GM21737 (cell line): ENCODE measurements around the gene LRRC42.
"Not testable (repeated sequence)": the region's sequence is repeated elsewhere in the genome, so short reads cannot be mapped to it uniquely, and the experiment has no call there.

ENCODE experiments used
- ATAC-seq: cut with Tn5 transposase; IDR thresholded peaks from one replicate; pipeline ENCODE4 v1.9.1; 2021; ENCODE audit warnings: mild to moderate bottlenecking, moderate library complexity; ENCODE audit not compliant: unreplicated experiment

The LRRC42 gene

DNA sequence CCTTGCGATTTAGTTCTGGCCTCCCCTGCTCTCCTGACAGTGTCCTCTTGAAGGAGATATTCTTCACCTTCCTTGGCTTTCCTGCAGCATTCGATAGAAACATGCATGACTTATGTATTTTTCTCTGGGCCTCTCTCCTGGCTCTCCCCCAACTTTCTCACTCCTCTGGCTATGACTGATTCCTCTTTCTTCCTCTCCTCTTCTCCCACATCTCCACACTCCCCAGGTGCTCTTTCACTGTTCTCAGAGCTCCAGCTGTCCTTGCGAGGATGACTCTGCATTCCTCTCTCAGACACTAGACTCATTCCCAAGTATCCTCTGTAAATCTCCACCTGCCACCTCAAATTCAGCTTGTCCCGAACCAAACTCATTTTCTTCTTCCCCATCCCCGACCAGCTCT, 18.0 kb downstream of the LRRC42 start:
- ATAC-seq: no peak

DNA sequence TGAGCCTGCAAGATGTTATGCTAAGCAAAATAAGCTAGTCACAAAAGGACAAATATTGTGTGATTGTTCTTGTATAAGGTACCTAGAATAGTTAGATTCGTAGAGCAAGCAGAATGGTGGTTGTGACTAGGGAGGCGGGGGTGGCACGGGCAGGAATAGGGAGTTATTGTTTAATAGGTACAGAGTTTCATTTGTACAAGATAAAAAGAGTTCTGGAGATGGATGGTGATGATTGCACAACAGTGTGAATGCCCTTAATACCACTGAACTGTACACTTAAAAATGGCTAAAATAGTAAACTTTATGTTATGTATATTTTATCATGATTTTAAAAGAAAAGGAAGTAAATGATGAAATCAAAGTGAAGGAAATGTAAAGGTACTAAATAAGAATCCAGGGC, 20.6 kb downstream of the LRRC42 start:
- no peak for ATAC-seq

DNA sequence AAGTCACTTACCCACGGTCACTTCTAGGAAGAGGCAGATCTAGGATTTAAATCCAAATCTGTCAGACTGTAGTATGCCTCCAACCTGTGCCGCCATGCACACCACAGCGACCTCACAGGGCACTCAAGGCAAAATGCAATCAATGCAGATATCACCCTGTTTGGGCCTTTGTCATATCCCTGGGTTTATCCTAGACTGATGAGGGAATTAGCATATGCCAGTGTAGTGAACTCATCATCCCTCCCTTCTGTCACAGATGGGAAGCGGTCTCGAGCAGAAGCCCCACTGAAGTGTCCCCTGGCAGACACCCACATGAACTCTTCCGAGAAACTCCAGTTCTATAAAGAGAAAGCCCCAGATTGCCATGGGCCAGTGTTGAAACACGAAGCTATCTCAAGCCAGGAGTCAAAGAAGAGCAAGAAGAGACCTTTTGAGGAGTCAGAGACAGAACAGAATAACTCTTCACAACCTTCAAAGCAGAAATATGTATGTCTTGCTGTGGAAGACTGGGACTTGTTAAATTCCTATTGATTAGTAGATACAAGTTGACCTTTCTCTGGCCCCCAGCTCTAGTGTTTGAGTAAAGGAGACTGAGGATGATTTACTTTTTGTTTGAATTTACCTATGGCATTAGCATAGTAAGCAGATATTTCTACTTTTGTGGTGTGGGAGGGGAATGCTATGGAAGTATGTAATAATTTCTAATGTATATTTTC, 21.4 kb downstream of the LRRC42 start:
- no peak for ATAC-seq

DNA sequence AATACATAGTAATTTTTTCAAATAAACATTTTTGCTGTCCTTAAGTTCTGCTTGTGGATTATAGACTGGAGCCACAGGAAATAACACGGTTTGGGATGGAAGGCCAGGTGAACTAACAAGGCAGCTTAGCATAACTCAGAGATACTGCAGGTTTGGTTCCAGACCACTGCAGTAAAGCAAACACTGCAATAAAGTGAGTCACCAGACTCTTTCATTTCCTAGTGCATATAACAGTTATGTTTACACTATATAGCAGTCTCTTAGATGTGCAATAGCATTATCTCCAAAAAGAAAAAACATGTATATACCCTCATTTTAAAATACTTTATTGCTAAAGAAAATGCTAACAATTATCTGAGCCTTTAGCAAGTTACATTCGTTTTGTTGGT, 22.0 kb downstream of the LRRC42 start:
- no peak for ATAC-seq

DNA sequence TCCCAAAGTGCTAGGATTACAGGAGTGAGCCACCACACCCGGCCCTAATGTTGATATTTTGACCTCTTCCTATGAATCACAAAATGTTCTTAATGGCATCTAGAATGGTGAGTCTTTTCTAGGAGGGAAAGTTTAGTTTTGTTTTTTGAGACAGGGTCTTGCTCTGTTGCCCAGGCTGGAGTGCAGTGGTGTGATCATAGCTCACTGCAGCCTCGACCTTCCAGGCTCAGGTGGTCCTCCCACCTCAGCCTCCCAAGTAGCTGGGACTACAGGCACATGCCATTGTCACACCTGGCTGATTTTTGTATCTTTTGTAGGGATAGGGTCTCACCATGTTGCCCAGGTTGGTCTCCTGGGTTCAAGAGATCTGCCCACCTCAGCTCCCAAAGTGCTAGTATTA, 23.2 kb downstream of the LRRC42 start:
- ATAC-seq: not testable (repeated sequence)

DNA sequence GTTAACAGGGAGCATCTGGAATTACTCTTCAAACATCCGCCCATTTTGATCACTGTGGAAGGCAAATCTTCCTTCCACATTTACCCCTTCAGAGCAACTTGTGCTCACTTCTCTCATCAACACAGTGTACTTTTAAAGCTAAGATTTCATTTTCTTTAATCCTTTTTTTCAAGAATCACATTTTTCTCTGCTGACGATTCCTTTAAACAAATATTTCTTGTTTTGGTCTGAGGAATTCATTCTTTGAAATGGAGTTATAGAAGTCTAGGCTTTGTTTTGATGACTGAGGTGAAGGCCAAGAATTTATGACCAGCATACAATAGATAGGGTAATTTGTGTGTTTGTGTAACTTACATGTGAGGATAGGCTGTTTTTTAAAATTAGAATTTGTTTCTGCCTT, 25.6 kb downstream of the LRRC42 start:
- ATAC-seq: no peak

DNA sequence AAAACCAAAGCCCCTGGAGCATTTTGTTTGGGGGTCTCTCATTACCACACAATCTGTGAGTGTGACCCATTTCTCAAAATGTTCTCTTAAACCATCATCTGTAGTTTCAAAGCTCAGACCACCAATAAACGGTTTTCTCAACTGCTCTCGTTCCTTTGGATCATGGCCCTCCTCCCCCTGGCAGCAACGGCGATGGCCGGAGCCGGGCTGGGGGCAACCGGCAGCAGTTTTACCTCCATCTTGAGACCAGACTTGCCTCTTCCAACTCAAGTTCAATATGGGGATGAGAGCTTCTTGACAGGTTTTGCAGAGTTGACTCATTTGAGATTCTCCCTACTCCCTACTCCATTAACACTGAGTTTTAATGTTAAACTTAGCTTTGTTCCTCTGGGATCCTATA, 29.7 kb downstream of the LRRC42 start:
- no peak for ATAC-seq

DNA sequence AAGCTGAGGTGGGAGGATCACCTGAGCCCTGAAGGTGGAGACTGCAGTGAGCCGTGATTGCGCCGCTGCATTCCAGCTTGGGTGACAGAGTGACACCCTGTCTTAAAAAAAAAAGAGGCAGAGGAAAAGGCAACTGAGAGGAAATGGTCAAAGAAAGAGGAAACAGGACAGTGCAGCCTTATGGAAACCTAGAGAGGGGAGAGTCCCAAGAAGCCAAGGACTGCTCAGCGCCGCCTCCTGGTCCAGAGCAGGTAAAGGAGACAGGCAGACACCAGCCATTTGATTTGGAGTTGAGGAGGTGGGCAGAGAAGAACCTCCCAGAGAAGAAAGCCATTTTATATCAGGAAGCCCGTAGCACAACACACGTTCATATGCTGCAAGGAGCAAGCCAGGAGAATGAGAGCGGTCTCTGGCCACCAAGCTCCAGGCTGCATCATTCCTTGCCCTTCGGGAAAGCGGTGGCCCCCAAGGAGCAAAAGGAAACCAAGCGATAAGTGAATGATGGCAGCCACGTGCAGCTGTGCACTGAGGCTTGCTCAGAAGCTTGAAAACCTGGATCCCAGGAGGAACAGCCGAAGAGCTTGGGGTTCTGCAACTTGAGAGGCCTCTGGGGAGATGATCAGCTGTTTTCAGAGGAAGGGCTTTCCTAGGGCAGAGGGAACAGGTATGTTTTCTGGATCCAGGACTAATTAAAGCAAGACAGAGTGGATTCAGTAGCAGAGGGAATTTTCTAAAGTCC, 33.7 kb downstream of the LRRC42 start:
- no peak for ATAC-seq

DNA sequence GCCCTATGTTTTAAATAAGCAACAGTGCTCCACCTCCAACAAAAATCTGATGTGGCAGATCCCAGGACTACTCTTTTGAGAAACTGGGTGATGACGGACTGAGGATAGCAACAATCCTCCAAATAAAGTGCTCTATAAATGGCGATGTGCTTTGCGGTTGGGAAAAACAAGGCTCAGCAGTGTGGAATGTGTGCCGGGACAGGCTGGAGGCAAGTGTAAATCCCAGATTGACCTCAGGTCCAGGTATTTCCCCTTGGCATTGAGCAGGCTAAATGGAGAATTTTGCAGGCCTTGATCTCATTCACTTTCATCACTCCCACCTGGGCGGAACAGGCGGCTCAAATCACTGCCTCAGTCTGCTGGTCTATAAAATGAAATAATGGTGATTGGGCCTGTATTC, 35.1 kb downstream of the LRRC42 start:
- ATAC-seq: no peak

DNA sequence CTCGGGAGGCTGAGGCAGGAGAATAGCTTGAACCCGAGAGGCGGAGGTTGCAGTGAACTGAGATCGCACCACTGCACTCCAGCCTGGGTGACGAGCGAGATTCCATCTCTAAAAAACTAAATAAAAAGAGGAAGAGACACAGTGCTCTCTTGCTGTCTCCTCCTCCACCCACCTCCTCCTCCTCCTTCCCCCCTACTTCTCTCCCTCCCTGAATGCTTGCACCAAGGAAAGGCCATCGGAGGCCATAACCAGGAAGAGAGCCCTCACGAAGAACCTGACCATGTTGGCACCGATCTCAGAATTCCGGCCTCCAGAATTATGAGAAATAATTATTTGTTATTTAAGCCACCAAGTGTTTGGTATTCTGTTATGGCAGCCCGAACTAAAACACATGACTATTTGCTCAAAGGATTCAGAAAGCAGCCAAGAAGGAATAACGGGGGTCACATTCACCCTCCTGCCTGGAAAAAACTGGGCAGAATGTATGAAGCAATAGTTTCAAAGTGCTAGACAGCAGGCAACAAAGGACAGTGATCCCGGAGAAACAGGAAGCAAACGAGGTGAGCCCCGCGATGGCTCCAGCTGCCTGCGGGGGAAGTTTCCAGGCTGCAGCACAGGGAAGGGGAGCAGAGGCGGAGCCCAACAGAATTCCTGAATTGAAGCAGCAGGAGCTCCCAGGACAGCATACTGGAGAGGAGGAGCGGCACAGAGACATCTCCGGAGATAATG, 36.0 kb downstream of the LRRC42 start:
- no peak for ATAC-seq

DNA sequence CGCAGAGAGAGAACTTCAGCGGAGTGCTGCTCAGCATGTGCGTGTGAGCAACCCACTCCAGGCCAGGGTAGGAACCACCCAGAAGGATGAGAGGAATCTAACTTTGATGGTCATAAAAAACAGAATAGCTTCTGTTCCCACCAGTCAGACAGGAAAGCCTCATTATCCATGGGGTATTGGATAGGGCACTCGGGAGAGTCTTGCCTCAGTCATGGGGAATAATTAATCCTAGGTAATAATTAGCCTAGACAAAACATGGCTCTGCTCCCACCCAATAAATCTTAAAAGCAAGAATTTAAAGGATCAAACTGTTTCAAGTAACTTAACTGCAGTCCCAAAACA, 36.6 kb downstream of the LRRC42 start:
- no peak for ATAC-seq

DNA sequence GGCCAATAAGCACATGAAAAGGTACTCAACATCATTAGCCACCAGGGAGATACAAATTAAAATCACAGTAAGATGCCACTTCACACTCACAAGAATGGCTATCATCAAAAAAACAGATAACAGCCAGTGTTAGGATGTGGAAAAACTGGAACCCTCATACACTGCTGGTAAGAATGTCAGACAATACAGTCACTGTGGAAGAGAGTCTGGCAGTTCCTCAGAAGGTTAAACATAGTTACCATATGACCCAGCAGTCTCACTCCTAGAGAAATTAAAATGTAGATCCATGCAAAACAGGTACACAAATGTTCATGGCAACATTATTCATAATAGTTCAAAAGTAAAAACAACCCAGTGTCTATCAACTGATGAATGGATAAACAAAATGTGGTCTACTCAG, 38.6 kb downstream of the LRRC42 start:
- ATAC-seq: no peak

DNA sequence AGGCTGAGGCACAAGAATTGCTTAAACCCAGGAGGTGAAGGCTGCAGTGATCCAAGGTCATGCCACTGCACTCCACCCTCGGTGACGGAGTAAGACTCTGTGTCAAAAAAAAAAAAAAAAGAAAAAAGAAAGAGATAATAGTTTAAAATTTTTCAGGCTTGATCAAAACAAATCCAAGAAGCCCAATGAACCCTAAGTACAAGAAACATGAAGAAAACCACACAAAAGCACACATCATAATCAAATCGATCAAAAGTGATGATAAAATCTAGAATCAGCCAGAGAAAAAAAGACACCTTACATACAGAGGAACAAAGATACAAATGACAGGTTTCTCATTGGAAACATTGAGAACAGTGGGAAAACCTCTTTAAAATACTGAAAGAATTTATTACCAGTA, 40.3 kb downstream of the LRRC42 start:
- no peak for ATAC-seq

DNA sequence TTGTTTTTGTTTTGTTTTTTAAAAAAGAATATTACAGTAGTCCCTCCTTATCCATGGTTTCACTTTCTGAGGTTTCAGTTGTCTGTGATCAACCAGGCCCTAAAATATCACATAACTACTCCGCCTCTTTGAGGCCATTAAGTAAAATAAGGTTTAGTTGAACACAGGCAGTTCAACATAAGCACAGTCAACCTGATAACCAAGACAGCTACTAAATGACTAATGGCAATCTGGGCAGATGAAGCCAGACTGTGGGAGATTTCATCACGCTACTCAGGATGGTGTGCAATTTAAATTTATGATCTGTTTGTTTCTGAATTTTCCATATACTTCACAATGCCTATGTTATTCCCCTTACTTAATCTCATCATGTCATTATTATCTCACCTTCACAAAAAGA, 41.7 kb downstream of the LRRC42 start:
- no peak for ATAC-seq

DNA sequence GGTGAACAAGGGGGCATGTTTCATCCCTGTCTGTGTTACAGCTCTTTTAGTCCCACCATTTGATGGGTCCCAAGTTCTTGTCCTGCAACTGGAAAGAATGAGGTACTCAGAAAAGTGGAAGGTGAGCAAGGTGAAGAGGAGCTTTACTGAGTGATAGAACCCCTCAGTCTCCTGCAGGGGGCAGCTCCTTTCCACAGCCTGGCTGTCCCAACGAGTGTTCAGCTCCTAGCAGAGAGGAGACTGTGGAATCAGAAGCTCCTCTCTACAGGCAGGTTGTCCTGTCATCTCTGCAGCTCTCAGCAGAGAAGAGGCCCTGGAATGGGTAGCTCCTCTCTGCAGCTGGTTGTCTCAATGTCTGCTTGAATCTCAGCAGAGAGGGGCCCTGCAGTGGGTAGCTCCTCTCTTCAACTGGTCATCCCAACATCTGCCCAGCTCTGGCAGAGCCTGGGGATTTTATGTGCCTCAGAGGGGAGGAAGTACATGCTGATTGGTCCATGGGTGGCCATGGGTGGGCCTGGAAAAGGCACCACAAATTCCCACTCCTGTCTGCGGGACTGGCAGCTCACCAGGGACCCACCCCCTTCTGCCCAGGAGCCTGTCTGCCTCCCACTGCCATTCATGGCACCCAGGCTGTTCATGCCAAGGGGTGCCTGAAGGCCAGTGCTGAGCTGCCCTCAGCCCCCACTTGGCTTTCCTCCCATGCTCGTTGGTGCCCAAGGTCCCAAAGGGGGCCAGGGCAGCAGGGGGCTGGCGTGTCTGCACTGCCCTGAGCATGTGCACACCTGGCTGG, 46.1 kb downstream of the LRRC42 start:
- ATAC-seq: no peak

DNA sequence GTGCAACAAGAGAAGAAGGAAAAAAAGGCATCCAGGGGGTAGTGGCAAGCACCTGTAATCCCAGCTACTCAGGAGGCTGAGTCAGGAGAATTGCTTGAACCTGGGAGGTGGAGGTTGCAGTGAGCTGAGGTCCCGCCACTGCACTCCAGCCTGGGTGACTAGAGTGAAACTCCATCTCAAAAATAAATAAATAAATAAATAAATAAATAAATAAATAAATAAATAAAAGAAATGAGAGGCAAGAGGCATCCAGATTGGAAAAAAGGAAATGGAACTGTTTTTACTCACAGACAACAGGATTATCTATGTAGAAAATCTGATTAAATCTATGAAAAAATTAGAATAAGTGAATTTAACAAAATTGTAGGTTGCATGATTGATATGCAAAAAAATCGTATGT, 48.4 kb downstream of the LRRC42 start:
- not testable (repeated sequence) for ATAC-seq

DNA sequence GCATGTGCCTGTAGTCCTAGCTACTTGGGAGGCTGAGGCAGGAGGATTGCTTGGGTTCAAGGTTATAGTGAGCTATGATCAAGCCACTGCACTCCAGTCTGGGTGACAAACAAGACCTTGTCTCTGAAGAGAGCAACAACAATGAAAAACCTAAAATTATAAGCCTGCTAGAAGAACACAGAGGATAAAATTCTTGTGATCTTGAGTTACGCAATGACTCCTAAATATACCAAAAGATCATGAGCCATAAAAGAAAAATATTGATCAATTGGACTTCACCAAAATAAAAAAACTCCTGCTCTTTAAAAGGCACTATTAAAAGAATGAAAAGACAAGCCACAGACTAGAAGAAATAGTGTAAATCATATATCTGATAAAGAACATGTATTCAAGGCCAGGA, 49.5 kb downstream of the LRRC42 start:
- no peak for ATAC-seq

DNA sequence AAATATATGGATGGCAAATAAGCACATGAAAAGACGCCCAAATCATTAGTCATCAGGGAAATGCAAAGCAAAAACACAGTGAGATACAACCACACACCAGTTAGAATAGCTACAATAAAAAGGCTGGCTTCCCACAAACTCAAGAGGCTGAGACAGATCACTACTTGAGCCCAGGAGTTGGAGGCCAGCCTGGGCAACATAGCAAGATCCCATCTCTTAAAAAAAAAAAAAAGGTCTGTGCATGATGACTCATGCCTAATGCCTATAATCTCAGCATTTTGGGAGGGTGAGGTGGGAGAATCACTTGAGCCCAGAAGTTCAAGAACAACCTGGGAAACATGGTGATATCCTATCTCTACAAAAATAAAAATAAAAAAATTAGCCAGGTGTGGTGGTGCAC, 52.1 kb downstream of the LRRC42 start:
- no peak for ATAC-seq

DNA sequence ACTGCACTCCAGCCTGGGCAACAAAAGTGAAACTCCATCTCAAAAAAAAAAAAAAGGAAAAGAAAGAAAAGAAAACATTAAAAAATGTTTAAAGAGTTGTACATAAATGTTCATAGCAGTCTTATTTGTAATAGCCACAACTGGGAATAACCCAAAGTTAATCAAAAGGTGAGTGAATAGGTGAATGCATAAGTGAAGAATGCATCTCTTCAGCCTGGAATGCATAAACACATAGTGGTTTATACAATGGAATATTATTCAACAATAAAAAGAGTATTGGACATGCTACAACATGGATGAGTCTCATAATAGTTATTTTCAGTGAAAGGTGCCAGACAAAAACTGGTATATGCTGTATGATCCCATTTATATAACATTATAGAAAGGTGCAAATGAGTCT, 53.8 kb downstream of the LRRC42 start:
- ATAC-seq: no peak

DNA sequence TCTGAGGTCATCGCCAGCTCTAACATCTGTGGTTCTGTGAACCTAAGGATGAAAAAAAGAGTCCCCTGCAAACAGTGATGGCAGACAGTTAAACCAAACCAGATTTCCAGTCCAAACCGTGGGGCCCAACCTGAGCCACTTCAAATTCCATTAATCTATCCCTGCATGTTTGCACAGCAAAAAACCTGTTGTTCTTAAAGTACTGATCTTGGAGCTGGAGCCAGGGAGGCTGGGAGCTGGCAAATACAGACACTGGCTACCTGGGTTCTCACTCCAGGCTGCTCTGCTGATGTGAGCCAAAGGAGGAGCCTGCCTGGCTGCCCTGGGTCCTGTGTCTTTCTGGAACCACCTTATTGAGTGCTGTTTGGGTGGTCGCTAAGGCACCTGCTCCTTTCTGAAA, 55.4 kb downstream of the LRRC42 start:
- no peak for ATAC-seq

DNA sequence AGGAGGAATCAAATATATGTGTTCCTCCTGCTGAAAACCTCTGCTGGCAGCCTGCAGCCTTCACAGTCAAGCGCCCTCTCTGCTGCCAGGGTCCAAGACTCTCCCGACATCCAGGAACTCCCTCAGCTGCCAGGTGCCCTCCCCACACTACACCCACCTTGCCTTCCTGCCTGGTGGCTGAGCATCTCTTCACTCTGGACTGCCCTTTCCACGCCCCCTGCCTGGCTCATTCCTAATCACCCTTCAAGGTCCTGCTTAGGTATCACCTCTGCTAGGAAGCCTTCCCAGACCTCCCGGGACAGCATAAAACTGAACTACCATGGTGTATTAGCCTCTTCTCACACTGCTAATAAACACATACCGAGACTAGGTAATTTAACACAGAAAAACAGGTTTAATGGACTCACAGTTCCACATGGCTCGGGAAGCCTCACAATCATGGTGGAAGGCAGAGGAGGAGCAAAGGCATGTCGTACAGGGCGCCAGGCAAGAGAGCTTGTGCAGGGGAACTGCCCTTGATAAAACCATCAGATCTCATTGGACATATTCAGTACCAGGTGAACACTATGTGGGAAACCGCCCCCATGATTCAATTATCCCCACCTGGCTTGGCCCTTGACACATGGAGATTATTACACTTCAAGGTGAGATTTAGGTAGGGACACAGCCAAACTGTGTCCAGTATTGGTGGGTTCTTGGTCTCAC, 56.5 kb downstream of the LRRC42 start:
- ATAC-seq: no peak
